GM18520 (cell line): ENCODE results near the gene CLP1.
"Not testable (repeated sequence)": the region's sequence is repeated elsewhere in the genome, so short reads cannot be mapped to it uniquely, and the experiment has no call there.

Experiments
- ATAC-seq: cut with Tn5 transposase; IDR thresholded peaks from one replicate; pipeline ENCODE4 v1.9.1; 2021; ENCODE audit not compliant: unreplicated experiment

CLP1 gene

GRCh38 chr11:57659669-57660068 is 2.1 kb downstream of the CLP1 start:
- ATAC-seq = no peak

- ATAC-seq = no peak
Observed at GRCh38 chr11:57662893-57663292, 5.3 kb downstream of the CLP1 start.

- ATAC-seq = no peak
Observed at GRCh38 chr11:57663975-57664374, 6.4 kb downstream of the CLP1 start.

GRCh38 chr11:57667117-57667735 is 9.7 kb downstream of the CLP1 start:
- ATAC-seq = peak; percentile 60

- peak; percentile 84 for ATAC-seq
Observed at GRCh38 chr11:57667736-57668433, 10.3 kb downstream of the CLP1 start, which contains the start of gene ZDHHC5. TSS of gene ZDHHC5 (plus strand) at chr11:57668114. CDS start at chr11:57673091, 4,977 bp downstream.

GRCh38 chr11:57668434-57668782 is 10.8 kb downstream of the CLP1 start:
- ATAC-seq = no peak

GRCh38 chr11:57674251-57674650 is 16.7 kb downstream of the CLP1 start:
- no peak for ATAC-seq

- ATAC-seq = no peak
Observed at GRCh38 chr11:57675176-57675941, 17.8 kb downstream of the CLP1 start.

GRCh38 chr11:57679396-57679795 is 21.8 kb downstream of the CLP1 start:
- no peak for ATAC-seq

- no peak for ATAC-seq
Observed at GRCh38 chr11:57680552-57680874, 23.0 kb downstream of the CLP1 start.

GRCh38 chr11:57681168-57681567 is 23.6 kb downstream of the CLP1 start:
- ATAC-seq = no peak

GRCh38 chr11:57690474-57690873 is 32.9 kb downstream of the CLP1 start:
- ATAC-seq = not testable (repeated sequence)

- ATAC-seq = no peak
Observed at GRCh38 chr11:57698843-57699365, 41.3 kb downstream of the CLP1 start.

GRCh38 chr11:57699813-57700212 is 42.3 kb downstream of the CLP1 start:
- no peak for ATAC-seq

- ATAC-seq = no peak
Observed at GRCh38 chr11:57700425-57700824, 42.9 kb downstream of the CLP1 start.

- no peak for ATAC-seq
Observed at GRCh38 chr11:57703341-57703740, 45.8 kb downstream of the CLP1 start.

GRCh38 chr11:57704932-57705331 is 47.4 kb downstream of the CLP1 start:
- no peak for ATAC-seq

GRCh38 chr11:57705432-57705831 is 47.9 kb downstream of the CLP1 start:
- not testable (repeated sequence) for ATAC-seq

GRCh38 chr11:57709802-57710367 is 52.3 kb downstream of the CLP1 start:
- no peak for ATAC-seq
